K562 (cell line): ENCODE measurements around the gene C19orf67. TPM values are rescaled to one million over a fixed set of nuclear protein-coding genes. Genes with fewer than 3 reads are reported as not detected.

Experiments
- ATAC-seq: fragments of 200-7000 bp; cut with Tn5 transposase; 3 replicates; pipeline ENCODE4 v1.9.1; 2020; ENCODE audit warnings: moderate library complexity
- BruUV-seq: library from RNA; stranded (reverse); fragments of 400-500 nt; replicated peaks from 2 replicates; lab custom pipeline; 2021; lab: Mats Ljungman, UMichigan
- CTCF ChIA-PET: fragments of 300-600 bp; formaldehyde crosslinking; extraction: SDS; loops from one replicate; lab custom pipeline; 2021; ENCODE audit warnings: low intra/inter-chr PET ratio; lab: Yijun Ruan, JAX
- POLR2A ChIA-PET: fragments of 300-600, 350-650 bp; sonication (Branson Sonifier 250); formaldehyde crosslinking; extraction: SDS; loops from one replicate; lab custom pipeline; 2021; ENCODE audit warnings: antibody characterized with exemption, inconsistent platforms; lab: Yijun Ruan, JAX
- DNase-seq, 4 experiments: peaks; one replicate each; pipeline versions ENCODE4 v3.0.0 to v3.0.0-alpha.2; 2011 to 2018; ENCODE audit warnings: low spot score in 3 of 4, mixed read lengths in 3 of 4; ENCODE audit errors: extremely low read depth in 1 of 4
- FAIRE-seq: peaks from 2 replicates; lab custom pipeline; 2011; peaks lifted over from hg19 to GRCh38; lab: Jason Lieb, UNC
- H2AFZ ChIP-seq: 2 replicates; pipeline ENCODE4 v1.6.0; 2011; ENCODE audit warnings: low read depth, low read length, control low read depth, inconsistent platforms
- H3K27ac ChIP-seq: fragments of 200-600 bp; 3 replicates; pipeline ENCODE4 v1.8.0; 2011; ENCODE audit warnings: low read depth, mild to moderate bottlenecking, control low read depth, inconsistent platforms, low read length, moderate library complexity, mixed read lengths; ENCODE audit errors: extremely low read depth
- H3K27me3 ChIP-seq, 2 experiments: fragments of 300-600 bp in 1 of 2; 2 replicates in 1 of 2; 3 replicates in 1 of 2; pipeline versions ENCODE4 v1.6.0 to v1.8.0; 2011; ENCODE audit warnings: inconsistent platforms in 2 of 2, low read length in 2 of 2, mild to moderate bottlenecking in 1 of 2, mixed read lengths in 1 of 2, moderate library complexity in 1 of 2; ENCODE audit not compliant: control insufficient read depth in 2 of 2, insufficient read depth in 2 of 2
- H3K36me3 ChIP-seq: fragments of 300-600 bp; 3 replicates; pipeline ENCODE4 v1.8.0; 2011; ENCODE audit warnings: mild to moderate bottlenecking, low read length, inconsistent platforms; ENCODE audit not compliant: control insufficient read depth, insufficient read depth
- H3K4me1 ChIP-seq, 2 experiments: fragments of 200-600 bp in 1 of 2; replicated peaks in 1 of 2; 2 replicates in 1 of 2; 3 replicates in 1 of 2; pipeline versions ENCODE4 v1.5.1 to v1.8.0; 2011; ENCODE audit warnings: inconsistent platforms in 2 of 2, low read length in 2 of 2, mild to moderate bottlenecking in 1 of 2, mixed read lengths in 1 of 2, moderate library complexity in 1 of 2; ENCODE audit not compliant: control insufficient read depth in 2 of 2, insufficient read depth in 2 of 2
- H3K4me2 ChIP-seq: 2 replicates; pipeline ENCODE4 v1.6.1; 2011; ENCODE audit warnings: low read length, control low read depth, inconsistent platforms, mixed read lengths; ENCODE audit not compliant: insufficient read depth
- H3K4me3 ChIP-seq: fragments of 200-600 bp; sonication (generic), shearing (Covaris generic); 2 replicates; pipeline ENCODE4 v1.5.1; 2016; ENCODE audit warnings: control low read depth, inconsistent platforms
- H3K79me2 ChIP-seq: fragments of 200-600 bp; 3 replicates; pipeline ENCODE4 v1.8.0; 2011; ENCODE audit warnings: low read length, inconsistent platforms; ENCODE audit not compliant: control insufficient read depth, insufficient read depth
- H3K9ac ChIP-seq, 2 experiments: 2 replicates each; pipeline versions ENCODE4 v1.6.0 to v1.6.1; 2011; ENCODE audit warnings: low read depth in 2 of 2, low read length in 2 of 2, control low read depth in 1 of 2, inconsistent platforms in 1 of 2, mild to moderate bottlenecking in 1 of 2, mixed read lengths in 1 of 2; ENCODE audit not compliant: insufficient read depth in 1 of 2
- H3K9me1 ChIP-seq: one replicate; pipeline ENCODE4 v1.6.0; 2011; ENCODE audit warnings: inconsistent platforms, mild to moderate bottlenecking, low read length, moderate library complexity; ENCODE audit not compliant: control insufficient read depth, insufficient read depth
- H3K9me3 ChIP-seq: replicated peaks from 2 replicates; pipeline ENCODE4 v1.5.1; 2011; ENCODE audit warnings: low read depth, low read length, inconsistent platforms; ENCODE audit not compliant: control insufficient read depth, insufficient read depth
- H4K20me1 ChIP-seq: replicated peaks from 2 replicates; pipeline ENCODE4 v1.6.1; 2011; ENCODE audit warnings: low read length, inconsistent platforms, mixed read lengths; ENCODE audit not compliant: control insufficient read depth, insufficient read depth
- FOXK2 ChIP-seq, 2 experiments: fragments of 450-650 bp; IDR thresholded peaks in 1 of 2; conservative IDR thresholded peaks in 1 of 2; 2 replicates each; pipeline ENCODE4 v1.6.1; 2016; ENCODE audit warnings: low read depth in 2 of 2, mild to moderate bottlenecking in 1 of 2
- FOXM1 ChIP-seq, 2 experiments: fragments of 450-650 bp in 1 of 2; sonication (generic) in 1 of 2; formaldehyde crosslinking in 1 of 2; IDR thresholded peaks; 2 replicates each; pipeline versions ENCODE4 v1.6.1 to v1.9.0; 2017 to 2022; ENCODE audit warnings: low read depth in 2 of 2, mild to moderate bottlenecking in 2 of 2, missing genetic modification reagents in 1 of 2, moderate library complexity in 1 of 2
- NR4A1 ChIP-seq, 2 experiments: fragments of 250-450 bp in 1 of 2; fragments of 450-650 bp in 1 of 2; sonication (Bioruptor Pico) in 1 of 2; IDR thresholded peaks; 2 replicates each; pipeline versions ENCODE4 v1.4.0 to v1.6.1; 2016 to 2020; ENCODE audit warnings: mild to moderate bottlenecking in 2 of 2, missing compliant biosample characterization in 1 of 2, missing genetic modification characterization in 1 of 2, moderate library complexity in 1 of 2
- PHF8 ChIP-seq: fragments of 200-600 bp; sonication (generic); IDR thresholded peaks from 2 replicates; pipeline ENCODE4 v1.6.1; 2012; ENCODE audit warnings: mixed run types, mild to moderate bottlenecking, inconsistent platforms, low read length, moderate library complexity, borderline replicate concordance
- RBM25 ChIP-seq: fragments of 200-400 bp; formaldehyde crosslinking; IDR thresholded peaks from 2 replicates; pipeline ENCODE4 v1.6.1; 2018; ENCODE audit warnings: low read length, low read depth, moderate library complexity; ENCODE audit not compliant: severe bottlenecking
- SIN3B ChIP-seq: fragments of 450-650 bp; IDR thresholded peaks from 2 replicates; pipeline ENCODE4 v1.6.1; 2017; ENCODE audit warnings: low read depth, mild to moderate bottlenecking, moderate library complexity
- SMC3 ChIP-seq: conservative IDR thresholded peaks from 2 replicates; pipeline ENCODE4 v1.6.1; 2011; ENCODE audit warnings: low read depth, low read length, improper control_type of control experiment; ENCODE audit not compliant: insufficient read depth
- WGBS: fragments of 100-300 bp; shearing (Covaris generic); methylation state at CpG from one replicate; pipeline ENCODE4 v1.1.6; 2016; ENCODE audit warnings: low coverage, mixed read lengths; ENCODE audit not compliant: insufficient coverage; ENCODE audit errors: missing lambda C conversion rate; 5-methylcytosine and 5-hydroxymethylcytosine counted together
- in situ Hi-C: fragments of 300-500 bp; cut with MboI; formaldehyde crosslinking; loops from 4 replicates; pipeline ENCODE4 v1.15.0; 2018; ENCODE audit warnings: inconsistent platforms, mixed read lengths
- intact Hi-C: fragments of 100-400 bp; cut with micrococcal nuclease; formaldehyde crosslinking; loops from 2 replicates; pipeline ENCODE4 v1.14.2; 2022
- polyA plus RNA-seq, 8 experiments: library from polyadenylated mRNA; depleted of rRNA in 4 of 8; stranded (reverse) in 5 of 8; unstranded in 3 of 8; fragments of >200 nt; fragmentation: Nextera tagmentation in 2 of 8; fragmentation: Illumina TruSeq in 1 of 8; extraction: Ambion mirVana in 2 of 8; extraction: Trizol in 1 of 8; gene quantifications; 2 replicates each; pipeline versions ENCODE4 v1.2.1 to v1.2.3, GENCODE V29; 2011 to 2014; ENCODE audit warnings: inconsistent platforms in 1 of 8, missing spikeins in 1 of 8
- total RNA-seq, 7 experiments: library from RNA; depleted of rRNA in 6 of 7; stranded (reverse); fragments of >200 nt in 6 of 7; fragmentation: Illumina TruSeq in 2 of 7; extraction: Trizol in 2 of 7; gene quantifications; 2 replicates each; pipeline versions ENCODE4 v1.2.1 to v1.2.3, GENCODE V29; 2011 to 2021; ENCODE audit warnings: low replicate concordance in 1 of 7
- TF ChIP-seq, protein P1 (sequence below): fragments of 450-650 bp; IDR thresholded peaks from 2 replicates; pipeline ENCODE4 v1.6.1; 2016; ENCODE audit warnings: low read depth, mild to moderate bottlenecking, moderate library complexity
- TF ChIP-seq, protein P2 (sequence below): fragments of 450-650 bp; IDR thresholded peaks from 2 replicates; pipeline ENCODE4 v1.6.1; 2016
- TF ChIP-seq, protein P3 (sequence below): IDR thresholded peaks from 2 replicates; pipeline ENCODE4 v1.6.1; 2014; ENCODE audit warnings: antibody characterized with exemption

Gene C19orf67
- total and polyA plus RNA-seq, 9 of the 15 experiments (the other 6 are each of a cell fraction or from before 2014, with no cell fraction given): 0.29 to 1.8 (median 0.51) TPM; not detected in 3

DNA sequence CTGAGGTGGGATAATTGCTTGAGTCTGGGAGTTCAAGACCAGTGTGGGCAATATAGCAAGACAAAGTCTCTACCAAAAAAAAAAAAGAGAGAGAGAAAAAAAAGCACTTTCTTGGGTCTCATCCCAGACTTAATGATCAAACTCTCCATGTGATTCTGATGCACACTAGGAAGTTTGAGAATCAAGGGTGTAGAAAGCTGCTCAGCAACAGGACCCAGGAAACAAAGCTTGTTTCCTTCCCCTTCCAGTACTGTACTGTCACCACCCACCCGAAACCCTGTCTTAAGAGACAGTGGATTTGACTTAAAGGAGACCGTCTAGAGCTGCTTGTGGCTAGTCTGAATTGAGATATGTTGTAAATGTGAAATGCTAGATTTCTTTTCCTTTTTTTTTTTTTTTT, 7.2 kb downstream of the C19orf67 start (continued):
- no peak for TF ChIP-seq NR4A1 (CRISPR knock-in tag; IDR thresholded peaks at IDR 0.05)
- TF ChIP-seq NR4A1 (tag; IDR thresholded peaks at IDR 0.05): no peak
- TF ChIP-seq SMC3: no peak
- TF ChIP-seq SIN3B: no peak
- no peak for TF ChIP-seq FOXK2 (conservative IDR thresholded peaks at IDR 0.05 in 1 of 2, IDR thresholded peaks at IDR 0.05 in 1 of 2; ENCODE audit: low read depth in 2 of 2)

DNA sequence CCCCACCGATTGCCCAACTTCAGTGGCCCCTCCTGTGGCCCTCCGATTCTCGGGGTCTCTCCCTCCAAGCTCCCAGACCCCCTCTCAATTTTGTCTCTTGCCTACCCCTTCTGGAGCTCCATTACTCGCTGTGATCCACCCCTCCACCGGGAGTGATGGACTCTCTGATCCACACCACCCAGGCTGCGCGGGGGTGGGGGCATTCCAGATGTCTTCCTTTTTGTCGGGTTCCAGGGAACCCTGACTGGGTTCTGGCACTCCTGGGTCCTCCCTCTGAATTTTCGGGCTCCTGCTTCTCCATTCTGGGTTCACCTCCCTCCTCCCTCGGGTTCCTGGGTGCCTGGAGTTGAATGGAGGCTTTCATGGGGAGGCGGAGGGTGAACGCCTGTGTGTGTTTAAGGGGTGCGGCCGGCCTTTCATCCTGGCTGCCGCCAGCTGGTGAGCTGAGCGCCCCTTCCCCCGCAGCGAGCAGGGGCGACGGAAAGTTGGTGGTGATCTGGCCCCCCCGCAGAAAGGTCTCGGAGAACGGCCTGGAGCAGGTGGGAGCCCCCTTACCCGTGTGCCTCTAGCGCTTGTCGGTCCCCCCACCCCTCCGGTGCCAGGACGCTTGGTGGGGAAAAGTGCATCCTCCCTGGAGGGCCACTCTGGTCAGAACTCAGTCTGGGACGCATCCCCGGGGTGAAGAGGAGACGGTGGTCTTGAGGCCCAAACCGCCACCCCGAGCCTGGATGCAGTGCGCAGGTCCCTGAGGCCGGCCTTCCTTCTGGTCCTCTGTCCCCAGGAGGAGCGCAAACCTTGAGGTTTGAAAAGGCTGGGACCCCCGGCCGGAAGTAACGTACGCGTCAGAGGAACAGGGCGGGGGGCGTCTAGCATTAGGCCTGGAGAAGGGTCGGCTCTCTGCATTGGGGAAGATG, 11.4 kb downstream of the C19orf67 start:
- BruUV-seq: no TSS peak
- ChIA-PET CTCF (interaction anchor here (0.6 to 3.7 kb wide), 3 partner anchors 194 to 332 kb away, joined by 3 to 39 read pairs (median 4); no protein-coding TSS in a partner anchor), POLR2A (interaction anchor here (0.6 to 1.3 kb wide), 3 partner anchors 44 to 174 kb away, joined by 3 to 4 read pairs (median 4); partner anchors contain the start of gene ASF1B)
- WGBS: 3% methylated on average over 35 of the region's 44 CpGs
- in situ Hi-C loops: loop anchor here (5.0 to 25.0 kb wide), 2 partner anchors 192 to 487 kb away; no protein-coding TSS in a partner anchor
- peaks cover 9 to 48% of the 10 kb centered on the region in 2 experiments; a peak in 4 of 5 replicates for H3K4me1 ChIP-seq
- peaks cover 19% of the 10 kb centered on the region for H3K79me2 ChIP-seq
- H4K20me1 ChIP-seq: no peaks in the 10 kb centered on the region
- peak overlapping the region; percentile 69 to 97 for H3K9ac ChIP-seq
- H3K4me3 ChIP-seq: peak overlapping the region; percentile 55
- H3K9me3 ChIP-seq: no peaks in the 10 kb centered on the region
- peak overlapping the region; percentile 68 for H3K27ac ChIP-seq
- FAIRE-seq: no peak
- H3K9me1 ChIP-seq: no peaks in the 10 kb centered on the region
- DNase-seq: peak; percentile 38 to 61 (median 51)
- peak overlapping the region; percentile 82 for H3K4me2 ChIP-seq
- H3K27me3 ChIP-seq: no peaks in the 10 kb centered on the region
- H3K36me3 ChIP-seq: no peaks in the 10 kb centered on the region
- ATAC-seq: peak; percentile 52
- intact Hi-C loops: no loop called here
- peak overlapping the region; percentile 90 for H2AFZ ChIP-seq
- TF ChIP-seq PHF8 (no peak), RBM25 (no peak), FOXM1 (IDR thresholded peaks at IDR 0.05; ENCODE audit: low read depth) (no peak), FOXM1 (CRISPR knock-in tag; IDR thresholded peaks at IDR 0.05; ENCODE audit: low read depth) (no peak)
- TF ChIP-seq, protein P1, sequence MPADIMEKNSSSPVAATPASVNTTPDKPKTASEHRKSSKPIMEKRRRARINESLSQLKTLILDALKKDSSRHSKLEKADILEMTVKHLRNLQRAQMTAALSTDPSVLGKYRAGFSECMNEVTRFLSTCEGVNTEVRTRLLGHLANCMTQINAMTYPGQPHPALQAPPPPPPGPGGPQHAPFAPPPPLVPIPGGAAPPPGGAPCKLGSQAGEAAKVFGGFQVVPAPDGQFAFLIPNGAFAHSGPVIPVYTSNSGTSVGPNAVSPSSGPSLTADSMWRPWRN: no peak
- TF ChIP-seq, protein P2, sequence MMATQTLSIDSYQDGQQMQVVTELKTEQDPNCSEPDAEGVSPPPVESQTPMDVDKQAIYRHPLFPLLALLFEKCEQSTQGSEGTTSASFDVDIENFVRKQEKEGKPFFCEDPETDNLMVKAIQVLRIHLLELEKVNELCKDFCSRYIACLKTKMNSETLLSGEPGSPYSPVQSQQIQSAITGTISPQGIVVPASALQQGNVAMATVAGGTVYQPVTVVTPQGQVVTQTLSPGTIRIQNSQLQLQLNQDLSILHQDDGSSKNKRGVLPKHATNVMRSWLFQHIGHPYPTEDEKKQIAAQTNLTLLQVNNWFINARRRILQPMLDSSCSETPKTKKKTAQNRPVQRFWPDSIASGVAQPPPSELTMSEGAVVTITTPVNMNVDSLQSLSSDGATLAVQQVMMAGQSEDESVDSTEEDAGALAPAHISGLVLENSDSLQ: no peak
- TF ChIP-seq, protein P3, sequence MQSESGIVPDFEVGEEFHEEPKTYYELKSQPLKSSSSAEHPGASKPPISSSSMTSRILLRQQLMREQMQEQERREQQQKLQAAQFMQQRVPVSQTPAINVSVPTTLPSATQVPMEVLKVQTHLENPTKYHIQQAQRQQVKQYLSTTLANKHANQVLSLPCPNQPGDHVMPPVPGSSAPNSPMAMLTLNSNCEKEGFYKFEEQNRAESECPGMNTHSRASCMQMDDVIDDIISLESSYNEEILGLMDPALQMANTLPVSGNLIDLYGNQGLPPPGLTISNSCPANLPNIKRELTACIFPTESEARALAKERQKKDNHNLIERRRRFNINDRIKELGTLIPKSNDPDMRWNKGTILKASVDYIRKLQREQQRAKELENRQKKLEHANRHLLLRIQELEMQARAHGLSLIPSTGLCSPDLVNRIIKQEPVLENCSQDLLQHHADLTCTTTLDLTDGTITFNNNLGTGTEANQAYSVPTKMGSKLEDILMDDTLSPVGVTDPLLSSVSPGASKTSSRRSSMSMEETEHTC: no peak
